ENCODE data around the gene RPS6KA6. TPM values are rescaled to one million over a fixed set of nuclear protein-coding genes. Genes with fewer than 3 reads are reported as not detected.

Gene RPS6KA6
- polyA plus RNA-seq, 4 donors, result 16.9 to 22.4 (median 21.0) TPM

- no peak for DNase-seq (ENCODE audit: low read depth in 4 of 4, low spot score in 3 of 4)
These were observed 22.3 kb downstream of the RPS6KA6 start for GRCh38 chrX:84165711-84166110.

- DNase-seq (ENCODE audit: low read depth in 4 of 4, low spot score in 3 of 4), result no peak
These were observed 25.6 kb downstream of the RPS6KA6 start for GRCh38 chrX:84162401-84162800.

GRCh38 chrX:84161641-84162040 lies 26.4 kb downstream of the RPS6KA6 start:
- no peak for DNase-seq (ENCODE audit: low read depth in 4 of 4, low spot score in 3 of 4)

- DNase-seq (ENCODE audit: low read depth in 4 of 4, low spot score in 3 of 4), result no peak
These were observed 27.3 kb downstream of the RPS6KA6 start for GRCh38 chrX:84160736-84161135.

- DNase-seq (ENCODE audit: low read depth in 4 of 4, low spot score in 3 of 4), result no peak
These were observed 31.2 kb downstream of the RPS6KA6 start for GRCh38 chrX:84156821-84157220.

- no peak for DNase-seq (ENCODE audit: low read depth in 4 of 4, low spot score in 3 of 4)
These were observed 32.1 kb downstream of the RPS6KA6 start for GRCh38 chrX:84155938-84156337.

GRCh38 chrX:84153538-84153937 lies 34.5 kb downstream of the RPS6KA6 start:
- DNase-seq (ENCODE audit: low read depth in 4 of 4, low spot score in 3 of 4), result no peak

- DNase-seq (ENCODE audit: low read depth in 4 of 4, low spot score in 3 of 4), result no peak
These were observed 43.0 kb downstream of the RPS6KA6 start for GRCh38 chrX:84144991-84145390.

GRCh38 chrX:84144281-84144680 lies 43.7 kb downstream of the RPS6KA6 start:
- no peak for DNase-seq (ENCODE audit: low read depth in 4 of 4, low spot score in 3 of 4)

- no peak for DNase-seq (ENCODE audit: low read depth in 4 of 4, low spot score in 3 of 4)
These were observed 55.0 kb downstream of the RPS6KA6 start for GRCh38 chrX:84133023-84133422.

GRCh38 chrX:84123585-84123984 lies 64.4 kb downstream of the RPS6KA6 start:
- DNase-seq (ENCODE audit: low read depth in 4 of 4, low spot score in 3 of 4), result no peak

GRCh38 chrX:84118769-84119168 lies 69.2 kb downstream of the RPS6KA6 start:
- no peak for DNase-seq (ENCODE audit: low read depth in 4 of 4, low spot score in 3 of 4)

GRCh38 chrX:84118315-84118714 lies 69.7 kb downstream of the RPS6KA6 start:
- DNase-seq (ENCODE audit: low read depth in 4 of 4, low spot score in 3 of 4), result no peak

GRCh38 chrX:84108584-84108983 lies 79.4 kb downstream of the RPS6KA6 start:
- no peak for DNase-seq (ENCODE audit: low read depth in 4 of 4, low spot score in 3 of 4)

- no peak for DNase-seq (ENCODE audit: low read depth in 4 of 4, low spot score in 3 of 4)
These were observed 88.9 kb downstream of the RPS6KA6 start for GRCh38 chrX:84099120-84099519.

- DNase-seq (ENCODE audit: low read depth in 4 of 4, low spot score in 3 of 4), result peak in 1 of 4 donors; percentile 12
These were observed 108.4 kb downstream of the RPS6KA6 start for GRCh38 chrX:84079479-84080197.

GRCh38 chrX:84078991-84079390 lies 109.0 kb downstream of the RPS6KA6 start:
- no peak for DNase-seq (ENCODE audit: low read depth in 4 of 4, low spot score in 3 of 4)

- no peak for DNase-seq (ENCODE audit: low read depth in 4 of 4, low spot score in 3 of 4)
These were observed 123.2 kb downstream of the RPS6KA6 start for GRCh38 chrX:84064814-84065213.

- no peak for DNase-seq (ENCODE audit: low read depth in 4 of 4, low spot score in 3 of 4)
These were observed 123.8 kb downstream of the RPS6KA6 start for GRCh38 chrX:84064164-84064563.

- no peak for DNase-seq (ENCODE audit: low read depth in 4 of 4, low spot score in 3 of 4)
These were observed 140.7 kb downstream of the RPS6KA6 start for GRCh38 chrX:84047339-84047738.

GRCh38 chrX:84046403-84046984 lies 141.5 kb downstream of the RPS6KA6 start:
- DNase-seq (ENCODE audit: low read depth in 4 of 4, low spot score in 3 of 4), result peak in 1 of 4 donors; percentile 12

- no peak for DNase-seq (ENCODE audit: low read depth in 4 of 4, low spot score in 3 of 4)
These were observed 143.9 kb downstream of the RPS6KA6 start for GRCh38 chrX:84044051-84044450.
